ENCODE results near the gene SEMA4B. TPM values are rescaled to one million over a fixed set of nuclear protein-coding genes. Genes with fewer than 3 reads are reported as not detected.
"Not testable (repeated sequence)": the region's sequence is repeated elsewhere in the genome, so short reads cannot be mapped to it uniquely, and the experiment has no call there.

Gene SEMA4B
- total and polyA plus RNA-seq, 10 donors: 16.4 to 90.0 (median 74.0) TPM

DNA sequence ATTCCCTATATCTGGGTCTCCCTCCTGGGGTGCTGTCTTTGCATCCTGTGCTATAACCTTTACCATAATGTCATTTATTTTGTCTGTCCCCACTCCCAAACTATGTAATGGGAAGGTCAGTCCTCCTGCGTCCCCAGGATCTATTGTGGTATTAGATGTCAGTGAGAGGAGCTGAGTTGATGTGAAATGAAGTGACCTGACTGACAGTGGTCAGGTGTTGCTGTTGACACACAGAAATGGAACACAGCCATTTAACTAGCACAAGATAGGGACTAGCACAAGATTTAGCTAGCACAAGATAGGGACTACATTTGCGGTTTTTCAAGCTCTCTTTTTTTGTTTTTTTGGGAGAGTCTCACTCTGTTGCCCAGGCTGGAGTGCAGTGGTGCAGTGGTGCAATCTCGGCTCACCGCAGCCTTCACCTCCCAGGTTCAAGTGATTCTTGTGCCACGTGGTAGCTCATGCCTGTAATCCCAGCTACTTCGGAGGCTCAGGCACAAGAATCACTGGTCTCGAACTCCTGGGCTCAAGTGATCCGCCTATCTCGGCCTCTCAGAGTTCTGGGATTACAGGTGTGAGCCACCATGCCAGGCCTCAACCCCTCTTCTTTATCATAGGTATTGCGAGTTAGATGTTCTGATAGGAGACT lies 69.5 kb downstream of the SEMA4B start:
- H3K4me3 ChIP-seq: no peak overlapping the region
- H3K36me3 ChIP-seq: peaks cover 0 to 87% (median 48%) of the 10 kb centered on the region in 6 donors
- H3K27me3 ChIP-seq (replicated peaks in 1 of 7): no peaks in the 10 kb centered on the region
- WGBS, 5 donors: 92 to 97% (median 93%) methylated on average over 10 of the region's 10 CpGs
- intact Hi-C loops (cut with DNase I; ENCODE audit: low total_unique reads): no loop called here
- TF ChIP-seq, protein P1, sequence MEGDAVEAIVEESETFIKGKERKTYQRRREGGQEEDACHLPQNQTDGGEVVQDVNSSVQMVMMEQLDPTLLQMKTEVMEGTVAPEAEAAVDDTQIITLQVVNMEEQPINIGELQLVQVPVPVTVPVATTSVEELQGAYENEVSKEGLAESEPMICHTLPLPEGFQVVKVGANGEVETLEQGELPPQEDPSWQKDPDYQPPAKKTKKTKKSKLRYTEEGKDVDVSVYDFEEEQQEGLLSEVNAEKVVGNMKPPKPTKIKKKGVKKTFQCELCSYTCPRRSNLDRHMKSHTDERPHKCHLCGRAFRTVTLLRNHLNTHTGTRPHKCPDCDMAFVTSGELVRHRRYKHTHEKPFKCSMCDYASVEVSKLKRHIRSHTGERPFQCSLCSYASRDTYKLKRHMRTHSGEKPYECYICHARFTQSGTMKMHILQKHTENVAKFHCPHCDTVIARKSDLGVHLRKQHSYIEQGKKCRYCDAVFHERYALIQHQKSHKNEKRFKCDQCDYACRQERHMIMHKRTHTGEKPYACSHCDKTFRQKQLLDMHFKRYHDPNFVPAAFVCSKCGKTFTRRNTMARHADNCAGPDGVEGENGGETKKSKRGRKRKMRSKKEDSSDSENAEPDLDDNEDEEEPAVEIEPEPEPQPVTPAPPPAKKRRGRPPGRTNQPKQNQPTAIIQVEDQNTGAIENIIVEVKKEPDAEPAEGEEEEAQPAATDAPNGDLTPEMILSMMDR (IDR thresholded peaks at IDR 0.05 in 8 of 11, conservative IDR thresholded peaks at IDR 0.05 in 3 of 11): no peak
- TF ChIP-seq POLR2AphosphoS5 (IDR thresholded peaks at IDR 0.05): no peak
- H3K4me1 ChIP-seq: peaks cover 40 to 76% (median 56%) of the 10 kb centered on the region in 6 donors
- no peaks in the 10 kb centered on the region for H3K9me3 ChIP-seq
- DNase-seq: no peak
- peak overlapping the region in 3 of 8 donors; percentile 14 to 61 (median 55) for H3K27ac ChIP-seq

GRCh38 chr15:90271459-90272166 lies 70.5 kb downstream of the SEMA4B start:
- peaks cover 0 to 94% (median 51%) of the 10 kb centered on the region in 6 donors for H3K36me3 ChIP-seq
- peaks cover 38 to 70% (median 53%) of the 10 kb centered on the region in 6 donors for H3K4me1 ChIP-seq
- no peaks in the 10 kb centered on the region for H3K9me3 ChIP-seq
- intact Hi-C loops (cut with DNase I; ENCODE audit: low total_unique reads): no loop called here
- no peak for TF ChIP-seq POLR2AphosphoS5 (IDR thresholded peaks at IDR 0.05)
- H3K27me3 ChIP-seq (replicated peaks in 1 of 7): no peaks in the 10 kb centered on the region
- DNase-seq: no peak
- WGBS, 5 donors: 61 to 78% (median 69%) methylated on average over 7 of the region's 7 CpGs
- H3K4me3 ChIP-seq: no peak overlapping the region
- peak overlapping the region in 5 of 8 donors; percentile 17 to 61 (median 29) for H3K27ac ChIP-seq

DNA sequence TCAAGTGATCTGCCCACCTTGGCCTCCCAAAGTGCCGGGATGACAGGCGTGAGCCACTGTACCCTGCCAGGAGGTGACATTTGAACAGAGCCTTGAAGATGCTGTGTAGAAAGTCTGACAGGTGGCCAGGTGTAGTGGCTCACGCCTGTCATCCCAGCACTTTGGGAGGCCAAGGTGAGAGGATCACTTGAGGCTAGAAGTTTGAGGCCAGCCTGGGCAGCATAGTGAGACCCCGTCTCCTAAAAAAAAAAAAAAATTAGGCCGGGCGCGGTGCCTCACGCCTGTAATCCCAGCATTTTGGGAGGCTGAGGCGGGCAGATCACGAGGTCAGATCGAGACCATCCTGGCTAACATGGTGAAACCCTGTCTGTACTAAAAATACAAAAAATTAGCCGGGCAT lies 77.3 kb downstream of the SEMA4B start:
- WGBS, 5 donors: 95 to 98% (median 96%) methylated on average over 12 of the region's 12 CpGs
- DNase-seq; intact Hi-C loops (cut with DNase I; ENCODE audit: low total_unique reads): not testable (repeated sequence)

More for the DNA sequence above, 77.3 kb downstream of the SEMA4B start:
- not testable (repeated sequence) for H3K27me3 ChIP-seq (replicated peaks in 1 of 7); H3K9me3 ChIP-seq; H3K4me3 ChIP-seq; H3K4me1 ChIP-seq; H3K27ac ChIP-seq
- peaks cover 0 to 28% (median 19%) of the 10 kb centered on the region in 6 donors for H3K36me3 ChIP-seq

Small RNA genes within 50 kb of the gene (small RNA-seq; reads per million reads assigned to genes)
- gene RN7SL346P: 0 reads per million in 4 donors

Other genes with a start within 250 kb of the SEMA4B start
- 10 to 100 TPM; 25.5 to 66.4 (median 36.7) TPM for gene ZNF710, start 200.0 kb upstream of the SEMA4B start, total RNA-seq
- gene ZNF710, start 200.0 kb upstream of the SEMA4B start, polyA plus RNA-seq: 10 to 100 TPM; 12.5 to 24.8 (median 19.5) TPM
- gene IDH2, start 98.9 kb upstream of the SEMA4B start, total RNA-seq: 10 to 100 TPM; 42.8 to 70.9 (median 52.5) TPM
- gene IDH2, start 98.9 kb upstream of the SEMA4B start, polyA plus RNA-seq: 10 to 100 TPM; 36.4 to 57.8 (median 53.5) TPM
- 10 to 100 TPM; 31.7 to 83.2 (median 77.3) TPM for gene CIB1, start 32.6 kb downstream of the SEMA4B start, total RNA-seq
- gene CIB1, start 32.6 kb downstream of the SEMA4B start, polyA plus RNA-seq: 100 to 1,000 TPM; 166 to 247 (median 212) TPM
- gene GDPGP1, start 32.9 kb downstream of the SEMA4B start, total RNA-seq: 10 to 100 TPM in 3 of 7 donors, 1 to 10 TPM in 4; 7.3 to 13.4 (median 9.9) TPM
- gene GDPGP1, start 32.9 kb downstream of the SEMA4B start, polyA plus RNA-seq: 1 to 10 TPM; 1.9 to 4.3 (median 3.2) TPM
- 1 to 10 TPM in 1 of 7 donors, under 1 TPM in 3, not detected in 3; 0.14 to 1.8 (median 0.35) TPM for gene TTLL13, start 48.2 kb downstream of the SEMA4B start, total RNA-seq
- under 1 TPM; 0.03 to 0.17 (median 0.10) TPM for gene TTLL13, start 48.2 kb downstream of the SEMA4B start, polyA plus RNA-seq
- gene NGRN, start 64.3 kb downstream of the SEMA4B start, total RNA-seq: 10 to 100 TPM; 45.3 to 52.6 (median 46.8) TPM
- 10 to 100 TPM; 27.2 to 53.2 (median 38.0) TPM for gene NGRN, start 64.3 kb downstream of the SEMA4B start, polyA plus RNA-seq
- 1 to 10 TPM in 6 of 7 donors, under 1 TPM in 1; 0.77 to 4.2 (median 1.8) TPM for gene ZNF774, start 151.0 kb downstream of the SEMA4B start, total RNA-seq
- gene ZNF774, start 151.0 kb downstream of the SEMA4B start, polyA plus RNA-seq: under 1 TPM; 0.17 to 0.29 (median 0.20) TPM
- gene IQGAP1, start 186.9 kb downstream of the SEMA4B start, total RNA-seq: 100 to 1,000 TPM; 190 to 282 (median 261) TPM
- 10 to 100 TPM; 48.1 to 72.0 (median 51.6) TPM for gene IQGAP1, start 186.9 kb downstream of the SEMA4B start, polyA plus RNA-seq